Kidney (tissue), 14 donors: ENCODE data around the gene INO80. TPM values are rescaled to one million over a fixed set of nuclear protein-coding genes. Genes with fewer than 3 reads are reported as not detected.
A peak's percentile ranks its signal among the peaks of the same experiment; 100 is the strongest.

Experiments used
- DNase-seq, 5 donors: peaks; one replicate each; pipeline ENCODE4 v3.0.0-alpha.2; 2013 to 2020
- FAIRE-seq: peaks from 2 replicates; lab custom pipeline; 2012; peaks lifted over from hg19 to GRCh38; lab: Jason Lieb, UNC
- H3K27ac ChIP-seq, 2 donors: one replicate each; pipeline ENCODE4 v1.7.0; 2013; ENCODE audit warnings: low read depth in 2 of 2, low read length in 2 of 2, inconsistent platforms in 1 of 2
- H3K27me3 ChIP-seq: one replicate; pipeline ENCODE4 v1.7.1; 2013; ENCODE audit warnings: low read length, inconsistent platforms; ENCODE audit not compliant: control insufficient read depth, insufficient read depth
- H3K36me3 ChIP-seq, 3 donors: one replicate each; pipeline versions ENCODE4 v1.7.0 to v1.7.1; 2013; ENCODE audit warnings: low read length in 3 of 3, control low read depth in 1 of 3, inconsistent platforms in 1 of 3; ENCODE audit not compliant: insufficient read depth in 3 of 3, control insufficient read depth in 2 of 3
- H3K4me1 ChIP-seq, 3 donors: one replicate each; pipeline versions ENCODE4 v1.7.0 to v1.7.1; 2013; ENCODE audit warnings: low read length in 3 of 3, inconsistent platforms in 1 of 3, low read depth in 1 of 3; ENCODE audit not compliant: control insufficient read depth in 2 of 3, insufficient read depth in 2 of 3
- H3K4me3 ChIP-seq, 3 donors: one replicate each; pipeline versions ENCODE4 v1.7.0 to v1.8.1; 2013; ENCODE audit warnings: low read length in 3 of 3, control low read depth in 1 of 3, inconsistent platforms in 1 of 3
- H3K9ac ChIP-seq, 3 donors: one replicate each; pipeline versions ENCODE4 v1.7.0 to v1.7.1; 2013; ENCODE audit warnings: low read length in 3 of 3, control low read depth in 1 of 3, inconsistent platforms in 1 of 3
- H3K9me3 ChIP-seq, 3 donors: one replicate each; pipeline versions ENCODE4 v1.7.0 to v1.7.1; 2013; ENCODE audit warnings: low read length in 3 of 3, control low read depth in 1 of 3, inconsistent platforms in 1 of 3; ENCODE audit not compliant: control insufficient read depth in 2 of 3, insufficient read depth in 1 of 3
- intact Hi-C: fragments of 100-400 bp; cut with DNase I; formaldehyde crosslinking; loops from one replicate; pipeline ENCODE4 v1.11.1; 2022
- polyA plus RNA-seq: library from polyadenylated mRNA; stranded (reverse); fragments of 350-450 nt; fragmentation: Illumina TruSeq; extraction: RNeasy Lipid Tissue Mini Kit (QIAGEN cat#74804); gene quantifications from one replicate; pipeline ENCODE4 v1.2.3, GENCODE V29; 2014; ENCODE audit warnings: low read depth, low replicate concordance; ENCODE audit not compliant: insufficient read depth
- total RNA-seq: library from RNA; stranded (reverse); fragmentation: NEBNext Ultra II Directional; extraction: Animal tissue kit (Norgen Biotek cat#: 25700); gene quantifications from one replicate; pipeline ENCODE4 v1.2.1, GENCODE V29; 2021
- TF ChIP-seq, protein P1 (sequence below): IDR thresholded peaks from 3 replicates; pipeline ENCODE4 v1.5.1; 2012; ENCODE audit warnings: mild to moderate bottlenecking, moderate library complexity, borderline replicate concordance; ENCODE audit not compliant: insufficient read depth; ENCODE audit errors: extremely low read depth
- donor health status: control.
- donor health status: control.
- donor health status: control.
- donor health status: control.
- donor health status: control.
- donor health status: DM: yes; HTN: yes; CAD: no.
- donor health status: Normal renal cell carcinoma (clear cell type).

Gene INO80
- total and polyA plus RNA-seq, 2 donors from 2014 or later: 6.0 to 27.3 TPM

DNA sequence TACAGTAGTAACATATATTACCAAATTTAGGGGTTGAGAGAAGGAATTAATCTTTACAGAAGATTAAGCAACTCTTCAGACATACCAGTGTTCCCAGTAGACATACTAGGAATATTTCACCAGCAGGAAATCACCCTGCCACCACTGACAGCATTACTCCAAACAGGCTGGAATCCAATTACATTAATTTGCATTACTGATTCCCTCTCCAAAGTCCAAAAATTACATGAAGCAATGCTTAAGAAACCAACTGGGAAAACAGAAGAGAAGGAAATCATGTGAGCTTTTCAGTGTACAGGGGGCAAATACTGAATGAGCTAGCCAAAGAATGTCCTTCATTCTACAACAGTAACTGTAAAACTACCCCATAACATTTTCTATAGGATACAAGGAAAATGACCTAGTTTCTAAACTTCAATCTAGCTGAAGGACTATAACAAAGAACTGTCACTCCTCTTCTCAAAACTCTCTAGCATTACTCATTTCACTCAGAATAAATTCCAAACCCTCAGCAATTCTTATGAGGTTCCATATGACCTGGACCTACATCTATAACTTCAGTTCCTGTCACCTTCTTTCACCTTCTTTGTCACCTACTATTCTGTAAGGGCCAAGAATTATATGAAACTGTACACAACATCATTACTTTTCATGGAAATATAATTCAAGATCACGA, 72.7 kb downstream of the INO80 start:
- peak overlapping the region in 1 of 2 donors; percentile 7 for H3K27ac ChIP-seq
- DNase-seq (peak in 1 of 5 donors; percentile 37), FAIRE-seq (no peak)
- no peaks in the 10 kb centered on the region for H3K27me3 ChIP-seq
- no peaks in the 10 kb centered on the region for H3K4me1 ChIP-seq
- no peaks in the 10 kb centered on the region for H3K9me3 ChIP-seq
- no peak overlapping the region for H3K9ac ChIP-seq
- H3K4me3 ChIP-seq: no peak overlapping the region
- TF ChIP-seq, protein P1, sequence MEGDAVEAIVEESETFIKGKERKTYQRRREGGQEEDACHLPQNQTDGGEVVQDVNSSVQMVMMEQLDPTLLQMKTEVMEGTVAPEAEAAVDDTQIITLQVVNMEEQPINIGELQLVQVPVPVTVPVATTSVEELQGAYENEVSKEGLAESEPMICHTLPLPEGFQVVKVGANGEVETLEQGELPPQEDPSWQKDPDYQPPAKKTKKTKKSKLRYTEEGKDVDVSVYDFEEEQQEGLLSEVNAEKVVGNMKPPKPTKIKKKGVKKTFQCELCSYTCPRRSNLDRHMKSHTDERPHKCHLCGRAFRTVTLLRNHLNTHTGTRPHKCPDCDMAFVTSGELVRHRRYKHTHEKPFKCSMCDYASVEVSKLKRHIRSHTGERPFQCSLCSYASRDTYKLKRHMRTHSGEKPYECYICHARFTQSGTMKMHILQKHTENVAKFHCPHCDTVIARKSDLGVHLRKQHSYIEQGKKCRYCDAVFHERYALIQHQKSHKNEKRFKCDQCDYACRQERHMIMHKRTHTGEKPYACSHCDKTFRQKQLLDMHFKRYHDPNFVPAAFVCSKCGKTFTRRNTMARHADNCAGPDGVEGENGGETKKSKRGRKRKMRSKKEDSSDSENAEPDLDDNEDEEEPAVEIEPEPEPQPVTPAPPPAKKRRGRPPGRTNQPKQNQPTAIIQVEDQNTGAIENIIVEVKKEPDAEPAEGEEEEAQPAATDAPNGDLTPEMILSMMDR: no peak
- intact Hi-C loops: no loop called here
- H3K36me3 ChIP-seq: peaks cover 3 to 42% (median 8%) of the 10 kb centered on the region in 3 donors

GRCh38 chr15:41042851-41043250, 73.2 kb downstream of the INO80 start:
- H3K27ac ChIP-seq: peak overlapping the region in 1 of 2 donors; percentile 7
- H3K27me3 ChIP-seq: no peaks in the 10 kb centered on the region
- no peak overlapping the region for H3K4me3 ChIP-seq
- no peak overlapping the region for H3K9ac ChIP-seq
- FAIRE-seq (no peak), DNase-seq (no peak)
- TF ChIP-seq, protein P1: no peak
- H3K9me3 ChIP-seq: no peaks in the 10 kb centered on the region
- H3K4me1 ChIP-seq: no peaks in the 10 kb centered on the region
- H3K36me3 ChIP-seq: peaks cover 3 to 38% (median 8%) of the 10 kb centered on the region in 3 donors
- intact Hi-C loops: no loop called here

DNA sequence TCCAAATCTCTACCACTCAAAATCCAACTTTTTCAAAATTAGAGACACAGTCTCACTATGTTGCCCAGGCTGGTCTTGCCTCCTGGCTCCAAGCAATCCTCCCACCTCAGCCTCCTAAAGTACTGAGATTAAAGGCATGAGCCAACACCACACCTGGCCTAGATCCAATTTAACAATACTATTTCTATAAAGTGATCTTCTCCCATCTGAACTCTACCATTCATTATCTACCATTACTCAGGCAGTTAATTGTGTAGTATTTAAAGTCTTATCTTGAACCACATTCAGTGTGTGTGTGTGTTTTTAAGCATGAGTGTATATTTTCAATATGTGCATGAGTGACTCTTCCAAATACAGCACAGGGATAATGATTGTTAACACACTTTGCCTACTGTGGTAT, 77.0 kb downstream of the INO80 start:
- H3K9ac ChIP-seq: no peak overlapping the region
- H3K4me3 ChIP-seq: no peak overlapping the region
- FAIRE-seq (no peak), DNase-seq (no peak)
- intact Hi-C loops: no loop called here
- H3K4me1 ChIP-seq: no peaks in the 10 kb centered on the region
- H3K9me3 ChIP-seq: no peaks in the 10 kb centered on the region
- TF ChIP-seq, protein P1: no peak
- no peak overlapping the region for H3K27ac ChIP-seq
- H3K36me3 ChIP-seq: peaks cover 0 to 23% (median 4%) of the 10 kb centered on the region in 3 donors
- H3K27me3 ChIP-seq: no peaks in the 10 kb centered on the region

DNA sequence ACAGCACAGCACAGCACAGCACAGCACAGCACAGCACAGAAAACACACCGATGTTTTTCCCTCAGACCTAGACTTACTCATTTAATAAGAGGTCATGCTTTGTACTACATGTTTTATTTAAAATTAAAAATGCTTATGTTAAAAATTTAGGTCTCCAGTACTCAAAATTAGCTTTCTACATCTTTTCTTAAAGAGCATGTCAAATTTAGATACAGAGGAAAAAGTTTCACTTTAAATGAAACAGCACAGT, 84.1 kb downstream of the INO80 start:
- Histone ChIP-seq H3K4me3 (no peak overlapping the region), H3K27me3 (no peaks in the 10 kb centered on the region)
- intact Hi-C loops: no loop called here

More for the DNA sequence above, 84.1 kb downstream of the INO80 start:
- no peaks in the 10 kb centered on the region for H3K4me1 ChIP-seq
- peaks cover 0 to 10% (median 2%) of the 10 kb centered on the region in 3 donors for H3K36me3 ChIP-seq
- TF ChIP-seq, protein P1: no peak
- DNase-seq (no peak), FAIRE-seq (no peak)
- H3K27ac ChIP-seq: no peak overlapping the region
- H3K9ac ChIP-seq: no peak overlapping the region
- no peaks in the 10 kb centered on the region for H3K9me3 ChIP-seq
